GM10266 (cell line): ENCODE data around the gene CYRIA.

Source experiments
- DNase-seq: peaks from one replicate; pipeline ENCODE4 v3.0.0; 2012; ENCODE audit errors: extremely low spot score
- TF ChIP-seq, protein P1 (sequence below): IDR thresholded peaks from 2 replicates; pipeline ENCODE4 v1.5.1; 2012; ENCODE audit warnings: mild to moderate bottlenecking, low read depth; ENCODE audit not compliant: control insufficient read depth, insufficient read depth; ENCODE audit errors: missing control alignments

Gene CYRIA

GRCh38 chr2:16652296-16653082 is 13.1 kb downstream of the CYRIA start:
- TF ChIP-seq, protein P1, sequence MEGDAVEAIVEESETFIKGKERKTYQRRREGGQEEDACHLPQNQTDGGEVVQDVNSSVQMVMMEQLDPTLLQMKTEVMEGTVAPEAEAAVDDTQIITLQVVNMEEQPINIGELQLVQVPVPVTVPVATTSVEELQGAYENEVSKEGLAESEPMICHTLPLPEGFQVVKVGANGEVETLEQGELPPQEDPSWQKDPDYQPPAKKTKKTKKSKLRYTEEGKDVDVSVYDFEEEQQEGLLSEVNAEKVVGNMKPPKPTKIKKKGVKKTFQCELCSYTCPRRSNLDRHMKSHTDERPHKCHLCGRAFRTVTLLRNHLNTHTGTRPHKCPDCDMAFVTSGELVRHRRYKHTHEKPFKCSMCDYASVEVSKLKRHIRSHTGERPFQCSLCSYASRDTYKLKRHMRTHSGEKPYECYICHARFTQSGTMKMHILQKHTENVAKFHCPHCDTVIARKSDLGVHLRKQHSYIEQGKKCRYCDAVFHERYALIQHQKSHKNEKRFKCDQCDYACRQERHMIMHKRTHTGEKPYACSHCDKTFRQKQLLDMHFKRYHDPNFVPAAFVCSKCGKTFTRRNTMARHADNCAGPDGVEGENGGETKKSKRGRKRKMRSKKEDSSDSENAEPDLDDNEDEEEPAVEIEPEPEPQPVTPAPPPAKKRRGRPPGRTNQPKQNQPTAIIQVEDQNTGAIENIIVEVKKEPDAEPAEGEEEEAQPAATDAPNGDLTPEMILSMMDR: no peak
- no peak for DNase-seq

DNA sequence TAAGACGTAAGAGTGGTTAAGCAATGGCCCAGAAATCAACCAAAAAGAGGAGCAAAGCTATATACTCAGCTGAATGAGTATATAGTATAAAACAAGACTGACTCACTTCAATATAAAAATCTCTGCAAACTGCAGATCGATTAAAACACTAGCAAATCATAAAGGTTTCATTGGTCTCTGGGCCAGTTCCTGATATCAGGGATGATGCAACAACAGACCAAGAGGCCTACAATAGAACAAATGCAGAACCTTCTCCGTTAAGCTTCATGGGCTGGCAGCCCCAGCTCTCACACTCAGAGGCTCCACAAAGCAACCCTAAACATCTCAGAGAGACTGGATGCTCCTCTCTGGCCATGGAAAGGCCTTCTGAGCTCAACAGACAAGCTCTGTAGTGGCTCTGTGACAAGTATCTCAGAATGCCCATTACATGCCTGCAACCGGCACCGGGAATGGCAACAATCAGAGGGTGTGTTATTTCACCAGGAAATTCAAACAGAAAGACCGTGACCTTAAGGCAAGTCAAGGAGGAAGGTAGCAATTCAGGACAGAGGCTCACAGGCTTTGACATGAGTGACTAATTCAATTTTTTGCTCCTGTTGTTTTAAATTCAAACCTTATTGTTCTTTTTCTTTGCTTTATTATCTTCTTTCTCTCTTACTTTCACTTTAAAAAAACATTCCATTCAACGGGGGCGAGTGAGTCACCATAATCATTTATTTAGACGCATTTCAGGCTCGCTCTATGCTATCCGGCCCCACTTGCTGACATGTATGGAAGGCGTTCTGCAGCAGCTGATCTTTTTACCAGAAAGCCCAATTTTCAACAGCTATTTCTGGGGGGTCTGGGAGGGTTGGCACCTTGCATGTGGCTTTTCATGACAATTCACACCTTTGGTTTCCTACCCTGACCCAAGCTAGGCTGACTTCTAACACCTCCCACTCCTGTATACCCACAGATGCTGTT is 15.1 kb downstream of the CYRIA start:
- TF ChIP-seq, protein P1: no peak
- DNase-seq: no peak

- TF ChIP-seq, protein P1: no peak
Measured at GRCh38 chr2:16649353-16650286, 16.0 kb downstream of the CYRIA start.

GRCh38 chr2:16647992-16648617 is 17.5 kb downstream of the CYRIA start:
- TF ChIP-seq, protein P1: no peak
- no peak for DNase-seq

More at GRCh38 chr2:16649353-16650286, 16.0 kb downstream of the CYRIA start:
- no peak for DNase-seq

DNA sequence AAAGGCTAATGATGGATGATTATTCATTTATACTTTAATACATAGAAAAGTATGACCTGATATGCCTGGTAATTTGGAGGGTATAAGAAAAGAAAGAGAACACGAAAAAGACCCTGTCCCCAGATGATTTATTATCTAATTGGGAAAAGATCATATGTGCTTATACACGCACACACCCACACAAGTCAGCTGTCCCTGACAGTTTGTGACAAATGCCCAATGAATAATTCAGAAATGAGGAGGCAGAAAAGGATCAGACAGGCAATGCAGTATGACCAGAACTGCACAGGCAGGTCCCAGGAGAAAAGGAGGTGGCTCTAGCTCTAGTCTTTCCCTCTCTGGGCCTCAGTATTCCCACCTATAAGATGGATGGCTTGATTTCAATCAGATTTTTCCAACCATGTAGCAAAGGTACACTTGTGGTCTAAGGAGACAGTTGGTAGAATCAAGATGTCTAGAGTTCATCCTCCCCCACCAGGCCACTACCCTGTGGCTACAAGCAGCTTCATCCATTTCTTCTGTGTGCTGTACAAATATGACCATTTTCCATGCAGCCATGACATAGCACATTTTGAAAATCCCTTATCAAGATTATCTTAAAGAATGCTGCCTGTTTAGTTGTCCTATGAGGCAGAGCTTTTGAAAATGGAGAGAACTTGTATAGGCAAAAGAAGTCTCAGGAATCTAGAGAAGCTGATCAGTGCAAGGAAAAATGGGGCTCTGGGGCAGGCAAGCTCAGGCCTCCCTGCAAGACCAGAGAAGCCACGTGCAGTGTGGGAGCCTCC is 19.7 kb downstream of the CYRIA start:
- TF ChIP-seq, protein P1: no peak
- no peak for DNase-seq

- DNase-seq: no peak
- TF ChIP-seq, protein P1: no peak
Measured at GRCh38 chr2:16645088-16645487, 20.5 kb downstream of the CYRIA start.
